Esophagus squamous epithelium (tissue), 4 donors: ENCODE data around the gene CTSA.

Experiments
- POLR2A ChIP-seq, 4 donors: fragments of 450-650 bp; IDR thresholded peaks; one replicate each; pipeline ENCODE4 v1.6.1; 2017; ENCODE audit warnings: antibody characterized with exemption in 4 of 4, mild to moderate bottlenecking in 4 of 4, moderate library complexity in 3 of 4
- TF ChIP-seq, protein P1 (sequence below), 6 experiments: fragments of 450-650 bp in 4 of 6; fragments of 200-600 bp in 2 of 6; sonication (generic) in 2 of 6; IDR thresholded peaks; one replicate each; pipeline ENCODE4 v1.5.1; 2016 to 2019; ENCODE audit warnings: antibody characterized with exemption in 6 of 6, mild to moderate bottlenecking in 4 of 6, moderate library complexity in 4 of 6

DNA sequence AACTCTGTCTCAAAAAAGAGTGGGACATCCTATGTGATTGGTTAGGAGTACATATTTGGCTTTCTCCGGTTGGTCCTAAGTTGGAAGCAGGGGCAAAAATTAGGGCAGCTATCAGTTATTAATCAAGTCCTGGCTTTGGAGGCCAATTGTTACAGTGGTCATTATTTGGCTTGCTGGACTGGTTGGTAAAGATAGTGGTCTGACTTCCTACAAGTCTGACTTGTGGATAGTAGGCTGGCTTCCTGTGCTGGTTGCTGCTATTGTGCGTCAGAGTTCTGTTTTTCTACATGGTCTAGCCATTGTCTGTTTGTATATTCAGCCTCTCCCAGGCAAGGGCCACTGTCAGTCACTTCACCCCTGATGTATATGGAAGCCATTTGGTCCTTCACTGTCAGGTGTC, 40.9 kb upstream of the CTSA start:
- TF ChIP-seq, protein P1, sequence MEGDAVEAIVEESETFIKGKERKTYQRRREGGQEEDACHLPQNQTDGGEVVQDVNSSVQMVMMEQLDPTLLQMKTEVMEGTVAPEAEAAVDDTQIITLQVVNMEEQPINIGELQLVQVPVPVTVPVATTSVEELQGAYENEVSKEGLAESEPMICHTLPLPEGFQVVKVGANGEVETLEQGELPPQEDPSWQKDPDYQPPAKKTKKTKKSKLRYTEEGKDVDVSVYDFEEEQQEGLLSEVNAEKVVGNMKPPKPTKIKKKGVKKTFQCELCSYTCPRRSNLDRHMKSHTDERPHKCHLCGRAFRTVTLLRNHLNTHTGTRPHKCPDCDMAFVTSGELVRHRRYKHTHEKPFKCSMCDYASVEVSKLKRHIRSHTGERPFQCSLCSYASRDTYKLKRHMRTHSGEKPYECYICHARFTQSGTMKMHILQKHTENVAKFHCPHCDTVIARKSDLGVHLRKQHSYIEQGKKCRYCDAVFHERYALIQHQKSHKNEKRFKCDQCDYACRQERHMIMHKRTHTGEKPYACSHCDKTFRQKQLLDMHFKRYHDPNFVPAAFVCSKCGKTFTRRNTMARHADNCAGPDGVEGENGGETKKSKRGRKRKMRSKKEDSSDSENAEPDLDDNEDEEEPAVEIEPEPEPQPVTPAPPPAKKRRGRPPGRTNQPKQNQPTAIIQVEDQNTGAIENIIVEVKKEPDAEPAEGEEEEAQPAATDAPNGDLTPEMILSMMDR (IDR thresholded peaks at IDR 0.05) = no peak
- no peak for TF ChIP-seq POLR2A (IDR thresholded peaks at IDR 0.05)
